HG03432 (cell line): ENCODE results near the gene ACER1.
"Not testable (repeated sequence)": the region's sequence is repeated elsewhere in the genome, so short reads cannot be mapped to it uniquely, and the experiment has no call there.

Experiments used
- ATAC-seq: cut with Tn5 transposase; IDR thresholded peaks from one replicate; pipeline ENCODE4 v1.9.1; 2021; ENCODE audit warnings: mild to moderate bottlenecking, moderate library complexity; ENCODE audit not compliant: unreplicated experiment

ACER1 gene

GRCh38 chr19:6358003-6358402 is 24.6 kb upstream of the ACER1 start:
- no peak for ATAC-seq

- no peak for ATAC-seq
Measured at GRCh38 chr19:6357174-6357573, 23.8 kb upstream of the ACER1 start.

- ATAC-seq: not testable (repeated sequence)
Measured at GRCh38 chr19:6355321-6356040, 22.1 kb upstream of the ACER1 start.

DNA sequence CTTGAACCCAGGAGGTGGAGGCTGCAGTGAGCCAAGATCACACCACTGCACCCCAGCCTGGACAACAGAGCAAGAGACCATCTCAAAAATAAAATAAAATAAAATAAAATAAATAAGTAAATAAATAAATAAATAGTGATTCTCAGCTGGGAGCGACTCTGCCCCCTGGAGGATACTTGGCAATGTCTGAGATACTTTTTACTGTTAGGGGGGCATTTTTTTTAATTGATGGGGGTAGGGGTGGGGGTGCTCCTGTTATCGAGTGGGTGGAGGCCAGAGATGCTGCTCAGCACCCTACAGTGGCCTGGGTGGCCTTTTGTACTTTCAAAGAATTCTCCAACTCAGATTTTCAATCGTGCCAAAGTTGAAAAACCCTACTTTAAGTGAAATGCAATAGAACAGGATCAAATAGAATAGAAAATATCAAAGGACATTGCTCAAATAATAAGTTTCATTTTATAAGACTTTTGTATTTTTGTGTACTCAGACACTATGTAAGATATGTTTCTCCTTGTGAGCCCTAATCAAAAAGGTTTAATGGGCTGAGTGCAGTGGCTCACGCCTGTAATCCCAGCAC is 20.8 kb upstream of the ACER1 start:
- no peak for ATAC-seq

GRCh38 chr19:6352381-6353165 is 19.2 kb upstream of the ACER1 start:
- no peak for ATAC-seq

DNA sequence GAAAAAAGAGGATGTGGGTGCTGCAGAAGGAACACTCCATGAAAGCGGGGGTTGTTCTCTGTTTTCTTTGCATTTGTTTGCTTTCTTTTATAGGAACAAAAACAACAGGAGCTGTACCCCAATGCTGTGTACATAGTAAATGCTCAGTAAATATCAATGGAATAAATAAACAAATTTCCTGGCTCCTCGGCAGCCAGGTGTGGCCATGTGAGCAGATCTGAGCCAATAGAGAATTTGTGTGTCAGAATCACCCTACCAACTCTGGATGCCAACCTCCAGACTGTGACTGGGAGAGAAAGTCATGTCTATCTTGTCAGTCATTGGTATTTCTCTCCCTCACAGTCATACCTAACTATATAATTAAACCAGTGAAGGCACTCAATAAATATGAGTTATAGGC is 17.3 kb upstream of the ACER1 start:
- ATAC-seq: no peak

DNA sequence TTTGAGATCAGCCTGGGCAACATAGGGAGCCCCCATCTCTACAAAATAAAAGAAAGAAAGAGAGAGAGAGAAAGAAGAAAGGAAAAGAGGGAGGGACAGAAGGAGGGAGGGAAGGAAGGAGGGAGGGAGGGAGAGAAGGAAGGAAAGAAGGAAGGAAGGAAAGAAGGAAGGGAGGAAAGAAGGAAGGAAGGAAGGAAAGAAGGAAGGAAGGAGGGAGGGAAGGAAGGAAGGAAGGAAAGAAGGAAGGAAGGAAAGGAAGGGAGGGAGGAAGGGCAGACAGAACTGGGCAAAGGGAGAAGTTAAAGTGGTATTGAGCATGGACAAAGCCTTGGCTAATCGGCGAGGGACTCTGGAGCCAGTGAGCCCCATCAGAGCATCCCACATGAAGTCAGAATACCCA is 15.9 kb upstream of the ACER1 start:
- not testable (repeated sequence) for ATAC-seq

DNA sequence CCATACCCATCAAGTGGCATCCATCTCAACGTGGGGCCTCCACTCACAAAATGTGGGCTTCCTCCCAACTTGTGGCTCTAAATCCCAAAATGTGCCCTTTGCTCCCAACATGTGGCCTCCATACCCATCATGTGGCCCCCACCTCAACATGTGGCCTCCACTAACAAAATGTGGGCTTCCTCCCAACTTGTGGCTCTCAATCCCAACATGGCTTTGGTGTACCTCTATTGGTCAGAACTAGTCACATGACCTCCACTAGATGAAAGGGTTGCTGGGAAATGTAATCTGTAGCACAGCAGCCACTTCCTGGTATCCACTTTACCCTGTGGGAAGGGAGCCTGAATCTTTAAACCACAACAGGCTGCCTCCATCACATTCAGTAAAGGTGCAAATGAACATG is 10.1 kb upstream of the ACER1 start:
- no peak for ATAC-seq

GRCh38 chr19:6340493-6341201 is 7.2 kb upstream of the ACER1 start:
- ATAC-seq: no peak

GRCh38 chr19:6334490-6335285 is 1.3 kb upstream of the ACER1 start:
- ATAC-seq: no peak

DNA sequence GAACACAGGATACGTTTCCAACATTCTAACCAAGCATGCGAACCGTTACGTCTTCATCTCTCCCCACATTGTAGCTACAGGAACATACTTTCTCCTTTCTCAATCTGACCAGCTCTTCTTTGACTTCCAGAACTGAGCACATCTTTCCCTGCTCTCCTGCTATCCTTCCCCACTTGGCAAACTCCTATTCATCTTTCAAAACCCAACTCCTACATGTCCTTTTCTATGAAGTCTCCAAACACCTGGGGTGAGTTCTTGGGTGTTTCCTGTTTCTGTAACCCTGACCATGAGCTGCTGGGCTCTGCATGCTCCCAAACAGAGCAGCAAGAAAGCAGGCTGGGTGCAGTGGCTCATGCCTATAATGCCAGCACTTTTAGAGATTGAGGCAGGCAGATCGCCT is 6.6 kb downstream of the ACER1 start:
- ATAC-seq: no peak

DNA sequence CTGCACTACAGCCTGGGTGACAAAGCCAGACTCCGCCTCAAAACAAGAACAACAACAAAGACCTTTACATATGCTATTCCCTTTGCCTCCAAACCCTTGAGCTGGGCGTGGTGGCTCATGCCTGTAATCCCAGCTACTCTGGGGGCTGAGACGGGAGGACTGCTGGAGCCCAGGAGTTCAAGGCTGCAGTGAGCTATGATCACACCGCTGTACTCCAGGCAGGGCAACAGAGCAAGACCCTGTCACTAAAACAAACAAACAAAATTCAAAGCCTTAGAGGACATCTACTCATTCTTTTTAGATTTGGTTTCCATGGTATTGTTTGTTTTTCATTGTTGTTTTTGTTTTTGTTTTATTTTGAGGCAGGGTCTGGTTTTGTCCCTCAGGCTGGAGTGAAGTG is 7.8 kb downstream of the ACER1 start:
- ATAC-seq: no peak

GRCh38 chr19:6324757-6325156 is 8.7 kb downstream of the ACER1 start:
- ATAC-seq: no peak

DNA sequence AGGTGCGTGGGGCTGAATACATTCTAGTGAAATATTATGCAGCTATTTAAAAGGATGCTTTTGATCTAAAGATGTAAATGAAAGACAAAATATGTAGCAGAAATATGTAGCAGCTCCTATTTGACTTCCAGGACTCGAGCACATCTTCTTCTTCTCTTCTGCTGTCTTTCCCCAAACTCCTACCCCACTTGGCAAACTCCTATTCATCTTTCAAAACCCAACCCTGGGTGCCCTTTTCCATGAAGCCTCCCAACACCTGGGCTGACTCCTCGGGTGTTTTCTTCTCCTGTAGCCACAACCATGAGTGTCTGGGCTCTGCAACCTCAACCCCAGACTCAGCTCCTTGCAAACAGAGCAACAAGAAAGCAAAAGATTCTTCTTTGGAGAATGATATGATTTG is 11.1 kb downstream of the ACER1 start:
- no peak for ATAC-seq

DNA sequence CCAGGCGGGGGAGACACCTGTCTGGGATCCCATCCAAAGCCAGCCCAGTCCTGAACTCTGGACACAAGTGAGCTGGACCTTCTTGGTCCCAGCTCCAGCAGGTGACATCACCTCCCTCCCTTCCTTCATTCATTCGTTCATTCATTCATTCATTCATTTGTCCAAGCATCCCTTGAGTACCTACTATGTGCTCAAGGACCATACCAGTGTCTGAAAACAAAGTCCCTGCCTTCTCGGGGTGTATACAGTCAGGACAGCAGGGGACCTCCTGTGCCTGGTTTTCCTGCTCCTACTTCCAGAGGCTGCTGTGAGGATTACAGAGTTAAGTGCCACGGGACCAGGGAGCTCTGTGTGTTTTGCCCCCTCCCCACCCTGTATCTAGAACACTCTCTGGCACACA is 14.0 kb downstream of the ACER1 start:
- no peak for ATAC-seq

DNA sequence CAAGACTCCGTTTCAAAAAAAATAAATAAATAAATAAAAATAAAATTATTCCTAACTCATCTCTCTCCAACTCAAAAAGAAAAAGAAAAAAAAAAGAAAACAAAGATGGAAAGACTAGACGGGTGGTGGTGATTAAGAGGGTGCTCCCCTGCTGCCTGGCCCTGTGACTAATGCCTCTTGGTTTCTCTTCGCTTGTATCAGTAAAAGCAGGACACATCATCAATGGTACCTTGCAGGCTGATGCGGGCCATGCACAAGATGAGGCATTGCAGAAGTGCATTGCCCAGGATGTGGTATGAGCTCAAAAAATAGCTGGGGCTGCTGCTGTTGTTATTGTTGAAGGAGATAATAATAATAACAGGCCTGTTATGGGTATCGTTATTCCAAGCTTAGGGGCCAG is 14.6 kb downstream of the ACER1 start:
- no peak for ATAC-seq

GRCh38 chr19:6315646-6316045 is 17.8 kb downstream of the ACER1 start:
- not testable (repeated sequence) for ATAC-seq

GRCh38 chr19:6313398-6313969 is 19.9 kb downstream of the ACER1 start:
- ATAC-seq: no peak

DNA sequence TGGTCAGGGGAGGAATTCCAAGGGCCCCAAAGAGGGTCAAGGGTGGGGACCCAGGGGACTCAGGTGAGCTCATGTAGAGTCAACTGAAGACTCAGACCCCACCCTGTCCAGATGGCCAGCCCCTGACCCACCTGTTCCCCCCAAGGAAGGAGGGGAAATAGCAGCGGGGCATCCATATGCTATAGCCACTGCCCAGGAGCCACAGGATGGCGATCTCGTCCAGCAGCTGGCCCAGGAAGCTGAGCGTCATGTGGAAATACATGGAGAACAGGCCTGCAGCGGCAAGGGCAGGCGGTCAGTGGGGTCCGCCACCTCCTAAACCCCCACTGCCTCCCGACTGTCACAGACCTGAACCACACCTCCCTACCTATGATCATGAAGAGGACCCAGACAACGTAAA is 21.4 kb downstream of the ACER1 start:
- ATAC-seq: no peak

GRCh38 chr19:6298413-6298812 is 35.0 kb downstream of the ACER1 start:
- no peak for ATAC-seq
